HG03175 (cell line): ENCODE measurements around the gene TMA7.
"Not testable (repeated sequence)": the region's sequence is repeated elsewhere in the genome, so short reads cannot be mapped to it uniquely, and the experiment has no call there.

Source experiments
- ATAC-seq: cut with Tn5 transposase; IDR thresholded peaks from one replicate; pipeline ENCODE4 v1.9.1; 2021; ENCODE audit warnings: mild to moderate bottlenecking, moderate library complexity; ENCODE audit not compliant: unreplicated experiment

Gene TMA7

DNA sequence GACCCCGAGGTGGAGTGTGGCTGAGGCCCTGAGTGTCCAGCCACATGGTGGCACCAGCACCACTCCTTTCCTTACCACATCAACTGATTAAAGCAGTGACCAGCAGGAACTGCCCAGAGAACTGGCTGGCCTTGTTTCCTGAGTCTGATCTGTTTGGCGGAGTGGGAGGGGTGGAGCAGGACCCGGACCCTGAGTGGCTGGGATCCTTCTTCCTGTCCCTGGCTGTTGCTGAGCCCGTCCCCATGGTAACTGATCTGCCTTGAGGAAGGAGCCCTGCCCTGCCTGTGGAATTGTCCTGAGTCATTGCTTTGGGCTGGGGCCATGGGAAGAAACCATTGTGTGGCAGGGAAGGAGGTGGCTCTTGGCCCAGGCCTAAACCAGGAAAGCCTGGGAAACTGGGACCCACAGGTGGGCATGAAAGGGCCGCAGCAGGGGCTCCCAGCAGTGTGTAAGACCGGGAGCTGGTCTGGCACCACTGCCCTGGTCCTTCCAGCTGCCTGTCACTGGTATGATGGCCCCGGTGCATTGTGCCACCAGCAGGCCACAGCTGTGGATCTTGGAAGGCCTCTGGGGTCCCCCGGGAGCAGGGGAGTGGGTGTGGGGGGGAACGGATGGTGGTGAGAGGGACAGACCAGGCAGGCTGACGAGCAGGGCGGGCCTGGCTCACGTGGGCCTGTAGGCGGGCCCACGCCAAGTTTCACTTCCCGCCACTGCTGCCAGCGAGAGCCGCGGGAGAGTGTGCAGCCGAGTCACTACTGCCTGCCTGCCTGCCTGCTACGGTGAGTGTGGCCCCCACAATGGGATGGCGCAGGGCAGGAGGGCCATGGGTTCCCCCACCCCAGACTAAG is 25.7 kb downstream of the TMA7 start:
- ATAC-seq = peak; percentile 87

DNA sequence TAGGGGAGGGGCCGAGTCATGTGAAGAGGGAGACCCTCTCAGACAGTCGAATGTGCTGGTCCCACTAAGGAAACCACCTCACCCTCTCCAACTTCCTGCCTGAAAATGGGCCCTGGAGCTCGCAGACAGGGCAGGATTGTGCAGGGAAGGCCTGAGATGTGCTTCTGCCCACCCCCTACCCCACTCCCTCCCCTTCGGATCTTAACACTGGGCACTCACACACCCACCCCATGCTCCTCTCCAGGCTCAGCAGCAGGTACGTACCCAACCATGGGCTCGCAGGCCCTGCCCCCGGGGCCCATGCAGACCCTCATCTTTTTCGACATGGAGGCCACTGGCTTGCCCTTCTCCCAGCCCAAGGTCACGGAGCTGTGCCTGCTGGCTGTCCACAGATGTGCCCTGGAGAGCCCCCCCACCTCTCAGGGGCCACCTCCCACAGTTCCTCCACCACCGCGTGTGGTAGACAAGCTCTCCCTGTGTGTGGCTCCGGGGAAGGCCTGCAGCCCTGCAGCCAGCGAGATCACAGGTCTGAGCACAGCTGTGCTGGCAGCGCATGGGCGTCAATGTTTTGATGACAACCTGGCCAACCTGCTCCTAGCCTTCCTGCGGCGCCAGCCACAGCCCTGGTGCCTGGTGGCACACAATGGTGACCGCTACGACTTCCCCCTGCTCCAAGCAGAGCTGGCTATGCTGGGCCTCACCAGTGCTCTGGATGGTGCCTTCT is 26.5 kb downstream of the TMA7 start:
- ATAC-seq = peak; percentile 23

DNA sequence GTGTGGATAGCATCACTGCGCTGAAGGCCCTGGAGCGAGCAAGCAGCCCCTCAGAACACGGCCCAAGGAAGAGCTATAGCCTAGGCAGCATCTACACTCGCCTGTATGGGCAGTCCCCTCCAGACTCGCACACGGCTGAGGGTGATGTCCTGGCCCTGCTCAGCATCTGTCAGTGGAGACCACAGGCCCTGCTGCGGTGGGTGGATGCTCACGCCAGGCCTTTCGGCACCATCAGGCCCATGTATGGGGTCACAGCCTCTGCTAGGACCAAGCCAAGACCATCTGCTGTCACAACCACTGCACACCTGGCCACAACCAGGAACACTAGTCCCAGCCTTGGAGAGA is 27.0 kb downstream of the TMA7 start:
- ATAC-seq = no peak

DNA sequence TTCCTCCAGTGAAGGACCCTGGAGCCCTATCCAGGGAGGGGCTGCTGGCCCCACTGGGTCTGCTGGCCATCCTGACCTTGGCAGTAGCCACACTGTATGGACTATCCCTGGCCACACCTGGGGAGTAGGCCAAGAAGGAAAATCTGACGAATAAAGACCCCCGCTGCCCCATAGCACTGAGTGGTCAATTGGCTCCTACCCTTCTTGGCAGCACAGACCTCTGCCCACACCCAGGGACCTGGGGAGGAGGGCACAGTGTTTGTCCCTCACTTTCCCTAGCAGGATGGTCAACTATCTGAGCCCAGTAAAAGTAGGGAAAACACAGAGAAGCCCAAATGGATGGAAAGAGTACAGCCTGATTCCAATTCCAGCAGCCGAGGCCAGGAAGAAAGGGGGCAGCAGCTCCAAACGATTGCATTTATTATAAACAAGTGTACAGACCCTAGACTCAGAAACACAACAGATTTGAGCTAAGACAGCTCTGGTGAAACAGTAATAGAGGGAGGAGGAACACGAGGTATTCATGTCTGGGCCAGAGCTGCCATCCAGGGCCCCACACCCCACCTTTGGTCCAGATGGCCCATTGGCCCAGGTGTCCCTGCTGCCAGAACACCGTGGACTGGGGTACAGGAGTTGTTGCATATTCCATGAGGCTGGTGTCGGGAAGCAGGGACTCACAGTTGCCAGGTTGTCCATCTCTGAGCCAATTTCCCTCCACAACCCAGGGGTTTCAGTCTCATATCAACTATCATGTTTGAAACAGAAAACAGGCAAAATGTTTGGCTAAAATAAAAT is 27.6 kb downstream of the TMA7 start:
- no peak for ATAC-seq

DNA sequence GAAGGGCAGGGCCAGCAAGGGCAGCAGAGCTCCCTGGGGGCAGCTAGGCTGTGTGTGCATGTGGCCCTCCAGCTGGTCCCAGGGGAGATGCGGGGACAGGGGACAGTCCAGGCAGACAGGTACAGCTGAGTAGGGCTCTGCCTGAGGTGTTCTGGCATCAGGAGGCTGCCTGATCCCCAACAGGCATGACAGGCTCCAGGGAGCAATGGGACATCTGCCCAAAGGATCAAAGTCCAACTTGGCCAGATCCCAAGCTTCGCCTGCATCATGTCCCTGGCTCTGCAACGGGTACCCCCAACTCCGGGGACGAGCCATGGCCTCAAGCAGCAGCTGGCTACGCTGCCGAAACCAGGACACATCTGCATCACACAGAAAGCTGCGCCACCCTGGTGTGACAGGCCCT is 28.3 kb downstream of the TMA7 start:
- no peak for ATAC-seq

DNA sequence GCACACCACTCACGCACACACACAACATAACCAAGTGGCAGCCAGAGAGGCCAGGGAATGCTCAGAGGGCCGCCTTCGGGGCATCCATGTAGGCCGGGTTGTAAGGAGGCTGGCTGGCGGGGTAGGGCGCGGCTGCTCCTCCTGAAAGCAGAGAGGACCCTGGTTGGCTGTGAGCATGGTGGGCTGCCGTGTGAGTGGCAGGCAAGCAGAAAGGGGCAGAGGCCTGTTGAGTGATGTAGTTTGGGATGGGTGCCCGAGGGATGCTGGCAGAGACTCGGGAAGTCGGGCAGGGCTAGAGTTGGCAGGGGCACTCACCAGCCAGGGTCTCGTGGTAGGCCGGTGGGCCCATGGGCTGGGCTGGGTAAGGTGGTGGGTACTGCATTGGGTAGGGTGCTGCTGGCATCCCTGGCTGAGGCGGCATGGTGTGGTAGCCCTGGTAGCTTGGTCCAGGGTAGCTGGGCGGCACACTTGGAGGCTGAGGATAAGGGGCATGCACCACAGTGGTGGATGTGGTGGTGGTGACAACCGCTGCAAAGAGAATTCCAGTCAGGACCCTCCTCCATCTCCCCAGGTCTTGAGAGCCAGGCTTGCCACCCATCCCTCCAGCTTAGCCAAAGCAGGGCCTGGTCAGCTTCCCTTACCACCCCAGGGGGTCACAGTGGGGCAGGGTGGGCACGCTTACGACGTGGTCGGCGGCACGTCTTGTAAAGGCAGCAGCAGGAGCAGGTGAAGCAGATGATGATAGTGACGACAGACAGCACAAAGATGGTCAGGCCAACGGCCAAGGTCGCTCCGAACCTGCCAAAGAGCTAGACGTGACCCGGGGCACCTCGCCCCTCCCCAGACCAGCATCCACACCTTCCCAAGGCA is 29.2 kb downstream of the TMA7 start:
- ATAC-seq = no peak

DNA sequence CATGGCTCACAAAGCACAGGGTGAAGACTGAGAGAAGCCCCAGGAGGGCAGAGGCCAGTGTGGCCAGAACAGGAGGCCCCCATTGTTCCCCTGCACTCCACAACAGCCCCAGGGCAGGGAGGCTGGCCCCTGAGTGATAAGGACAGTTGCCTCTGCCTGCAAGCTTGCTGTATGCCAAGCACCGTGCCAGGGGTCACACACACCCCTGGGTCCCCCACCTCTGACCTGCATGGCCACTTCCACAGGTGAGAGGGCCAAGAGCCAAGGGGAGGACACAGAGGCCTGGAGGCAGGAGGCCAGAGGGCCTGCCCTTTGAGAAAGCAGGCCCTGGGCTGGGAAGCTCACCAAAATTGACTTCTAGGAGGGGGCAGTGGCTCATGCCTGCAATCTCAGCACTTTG is 30.2 kb downstream of the TMA7 start:
- no peak for ATAC-seq

DNA sequence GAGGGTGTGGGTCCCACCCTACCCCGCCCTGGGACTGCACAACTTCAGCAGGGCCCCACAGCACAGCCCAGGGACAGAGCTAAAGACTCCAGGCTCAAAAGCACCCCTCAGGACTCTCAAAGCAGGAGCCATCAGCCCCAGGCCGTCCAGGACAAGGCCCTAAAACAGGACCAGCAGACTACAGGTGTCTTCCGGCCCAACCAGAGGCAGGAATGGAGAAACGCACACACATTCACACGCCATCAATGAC is 32.5 kb downstream of the TMA7 start:
- ATAC-seq = no peak

DNA sequence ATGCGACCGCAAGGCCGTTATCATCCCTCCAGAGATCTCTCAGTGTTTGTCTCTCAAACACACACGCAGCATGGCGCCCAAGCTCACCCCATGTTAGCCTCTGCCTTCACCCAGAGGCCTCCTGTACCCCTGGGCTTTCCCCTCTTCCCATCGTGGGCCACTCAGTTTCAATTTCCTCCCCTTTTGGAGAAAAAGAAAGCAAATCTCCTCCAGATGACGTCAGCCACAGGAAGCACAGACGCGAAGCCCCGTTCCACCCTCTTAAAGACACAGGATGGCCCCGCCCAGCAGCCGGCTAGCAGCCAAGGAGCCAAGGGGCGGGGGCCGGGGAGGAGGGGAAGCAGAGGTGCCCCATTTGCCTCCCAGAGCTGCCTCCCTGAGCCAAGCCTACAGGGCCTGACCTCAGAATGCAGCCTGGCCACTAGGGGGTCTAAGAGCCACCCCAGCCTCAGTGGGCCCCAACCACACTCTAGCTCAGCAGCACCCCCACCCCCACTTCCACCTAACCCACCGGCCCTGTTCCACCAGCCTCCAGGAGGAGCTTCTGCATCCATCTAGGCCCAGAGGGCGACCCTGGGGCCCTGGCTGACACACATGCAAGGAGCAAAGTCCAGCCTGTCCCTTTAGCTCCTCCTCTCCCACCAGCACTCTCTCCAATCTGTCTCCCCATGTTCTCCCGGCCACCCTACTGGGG is 33.0 kb downstream of the TMA7 start:
- peak; percentile 84 for ATAC-seq

DNA sequence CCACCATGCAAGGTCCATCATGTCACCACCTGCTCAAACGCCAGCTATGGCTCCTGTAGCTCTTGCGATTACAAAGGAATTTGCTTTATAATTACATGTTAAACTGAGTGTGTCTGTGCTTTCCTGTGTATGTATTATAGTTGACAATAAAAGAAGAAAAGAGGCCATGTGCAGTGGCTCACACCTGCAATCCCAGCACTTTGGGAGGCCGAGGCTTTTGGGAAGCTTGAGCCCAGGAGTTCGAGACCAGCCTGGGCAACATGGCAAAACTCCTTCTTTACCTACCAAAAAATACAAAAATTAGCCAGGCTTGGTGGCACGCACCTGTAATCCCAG is 33.5 kb downstream of the TMA7 start:
- no peak for ATAC-seq

DNA sequence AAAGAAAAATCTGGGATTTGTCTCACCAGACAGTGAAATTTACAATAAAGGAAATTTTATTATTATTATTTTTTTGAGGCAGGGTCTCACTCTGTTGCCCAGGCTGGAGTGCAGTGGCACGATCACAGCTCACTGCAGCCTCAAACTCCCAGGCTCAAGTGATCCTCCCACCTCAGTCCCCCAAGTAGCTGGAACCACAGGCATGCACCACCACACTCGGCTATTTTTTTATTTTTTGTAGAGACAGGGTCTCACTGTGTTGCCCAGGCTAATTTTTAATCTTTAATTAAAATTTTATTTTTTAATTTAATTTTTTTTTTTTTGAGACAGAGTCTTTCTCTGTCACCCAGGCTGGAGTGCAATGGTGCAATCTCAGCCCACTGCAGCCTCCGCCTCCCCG is 34.0 kb downstream of the TMA7 start:
- not testable (repeated sequence) for ATAC-seq

DNA sequence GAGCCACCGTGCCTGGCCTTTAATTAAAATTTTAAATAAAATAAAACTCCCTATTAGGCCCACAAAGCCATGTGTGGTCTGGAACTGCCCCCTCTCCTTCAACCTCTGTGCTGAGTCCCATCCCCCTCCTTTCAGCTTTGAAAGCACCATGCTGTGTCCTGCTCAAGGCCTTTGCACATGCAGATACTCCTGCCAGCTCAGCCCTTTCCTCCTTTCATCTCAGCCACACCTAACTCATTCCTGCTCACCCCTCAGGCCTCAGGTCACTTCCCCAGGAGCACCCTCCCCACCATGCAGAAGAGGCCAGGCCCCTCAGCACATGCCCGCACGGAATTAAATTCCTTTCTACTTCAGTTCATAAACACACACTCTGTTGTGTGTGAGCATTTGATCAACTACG is 34.6 kb downstream of the TMA7 start:
- no peak for ATAC-seq

DNA sequence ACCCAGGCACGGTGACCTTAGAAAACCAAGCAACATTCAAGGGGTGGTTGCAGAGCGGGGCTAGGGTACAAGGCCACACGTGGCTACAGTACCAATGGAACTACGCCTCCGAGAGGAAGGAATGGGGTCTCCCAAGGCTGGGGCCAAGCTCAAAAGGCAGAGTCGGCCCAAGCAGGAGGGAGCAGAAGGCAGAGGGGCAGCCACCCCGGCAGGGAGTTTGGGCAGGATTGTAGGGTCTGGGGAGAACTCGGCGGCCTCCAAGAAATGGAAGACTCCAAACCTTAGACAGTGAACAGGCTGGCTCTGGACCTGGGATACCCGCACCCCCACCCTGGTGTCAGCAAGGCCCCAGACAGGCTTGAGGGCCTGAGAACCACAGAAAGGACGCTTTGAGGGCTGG is 35.1 kb downstream of the TMA7 start:
- no peak for ATAC-seq

DNA sequence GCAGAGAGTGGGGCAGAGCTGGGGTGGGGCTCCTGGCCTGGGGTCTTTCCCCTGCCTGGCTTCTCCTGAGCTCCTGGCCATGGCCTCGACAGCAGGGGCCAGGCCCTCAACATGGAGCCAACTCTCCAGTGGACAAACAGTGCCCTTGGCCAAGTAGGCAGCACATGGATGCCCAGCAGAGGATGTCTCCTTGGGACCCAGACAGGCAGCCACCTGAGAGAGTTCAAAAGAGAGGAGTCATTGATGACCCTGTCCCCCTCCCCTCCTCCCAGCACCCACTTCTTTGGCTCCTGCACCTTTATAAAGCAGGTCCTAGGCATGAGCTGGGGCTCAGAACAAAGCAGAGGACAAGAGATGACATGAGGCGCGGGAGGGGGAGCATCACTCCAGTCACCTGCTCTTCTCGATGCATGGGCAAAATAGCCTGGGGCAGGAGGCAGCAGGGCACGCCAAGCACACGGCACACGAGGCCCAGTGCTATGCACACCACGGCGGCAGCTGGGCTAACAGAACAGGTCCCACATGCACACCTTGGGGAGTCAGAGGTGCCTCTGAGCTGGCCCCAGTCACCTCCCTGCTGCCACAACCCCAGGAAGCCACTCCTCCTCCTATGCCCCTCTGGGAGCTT is 36.5 kb downstream of the TMA7 start:
- no peak for ATAC-seq

DNA sequence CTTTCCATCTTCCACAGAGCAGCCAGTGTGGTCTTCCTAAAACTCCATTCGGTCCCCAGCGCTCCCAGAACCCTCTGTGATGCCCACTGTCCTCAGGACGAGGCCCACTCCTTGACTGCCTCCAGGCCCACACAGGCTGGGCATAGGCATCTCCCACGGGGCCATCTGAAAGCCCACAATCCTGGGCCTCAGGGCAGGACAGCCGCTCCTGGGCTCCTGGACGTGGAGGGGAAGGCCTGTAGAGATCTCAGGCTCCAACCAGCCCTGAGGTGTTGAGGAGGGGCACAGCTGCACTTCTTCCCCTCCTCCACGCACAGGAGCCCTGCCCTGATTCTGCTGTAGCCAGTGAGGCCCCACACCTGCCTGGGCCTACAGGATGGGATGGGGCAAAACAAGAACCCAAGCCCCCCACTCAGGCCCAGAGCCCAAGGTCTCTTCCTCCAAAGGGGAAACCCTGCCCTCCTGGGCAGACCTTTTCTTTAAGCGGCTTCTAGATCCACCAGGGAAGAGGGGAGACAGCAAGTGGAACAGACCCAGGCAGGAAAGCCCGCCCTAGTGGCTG is 38.0 kb downstream of the TMA7 start:
- ATAC-seq = no peak

DNA sequence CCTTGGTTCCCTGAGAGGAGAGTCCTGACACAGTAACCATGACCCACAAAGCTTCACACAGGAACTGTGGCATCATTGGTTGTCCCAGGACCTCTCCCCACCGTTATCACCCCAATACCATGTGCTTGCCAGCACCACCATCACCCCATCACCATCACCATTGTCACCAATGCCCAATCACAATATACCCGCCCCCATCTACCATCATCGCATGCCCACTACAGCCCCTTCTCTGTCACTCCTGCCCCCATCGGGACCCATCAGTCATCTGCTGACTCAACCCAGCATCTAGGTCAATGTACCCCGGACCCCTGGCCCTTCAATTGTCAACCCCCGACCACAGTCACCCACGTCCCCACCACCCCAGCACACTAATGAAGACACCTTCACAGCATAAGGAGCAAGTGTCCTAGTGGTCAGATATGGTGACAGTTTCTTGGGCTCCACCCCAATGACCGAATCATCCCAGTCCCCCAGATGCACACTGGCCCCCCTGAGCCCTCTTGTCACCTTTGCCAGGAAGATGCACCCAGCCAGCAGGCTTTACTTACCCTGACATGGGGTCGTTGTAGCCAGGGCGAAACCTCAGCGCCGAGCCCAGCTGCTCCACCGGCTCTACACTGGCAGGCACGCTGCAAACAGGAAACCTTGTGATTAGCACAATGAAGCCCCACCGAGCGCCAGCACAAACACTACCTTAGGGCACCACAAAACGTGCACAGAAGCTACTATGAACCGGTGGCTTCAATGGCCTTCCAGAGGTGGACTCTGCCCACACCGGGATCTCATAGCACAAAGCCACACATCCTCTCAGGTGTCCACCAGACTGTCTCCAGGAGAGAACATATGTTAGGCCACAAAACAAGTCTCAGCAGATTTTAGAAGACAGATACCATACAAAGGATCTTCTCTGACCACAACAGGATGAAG is 38.8 kb downstream of the TMA7 start:
- peak; percentile 51 for ATAC-seq

DNA sequence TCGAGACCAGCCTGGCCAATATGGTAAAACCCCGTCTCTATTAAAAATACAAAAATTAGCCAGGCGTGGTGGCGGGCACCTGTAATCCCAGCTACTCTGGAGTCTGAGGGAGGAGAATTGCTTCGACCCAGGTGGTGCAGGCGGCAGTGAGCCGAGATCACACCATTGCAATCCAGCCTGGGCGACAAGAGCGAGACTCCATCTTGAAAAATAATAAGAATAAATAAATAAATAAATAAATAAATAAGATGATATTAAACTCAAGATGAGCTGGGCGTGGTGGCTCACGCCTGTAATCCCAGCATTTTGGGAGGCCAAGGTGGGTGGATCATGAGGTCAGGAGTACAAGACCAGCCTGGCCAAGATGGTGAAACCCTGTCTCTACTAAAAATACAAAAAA is 40.8 kb downstream of the TMA7 start:
- ATAC-seq = not testable (repeated sequence)

DNA sequence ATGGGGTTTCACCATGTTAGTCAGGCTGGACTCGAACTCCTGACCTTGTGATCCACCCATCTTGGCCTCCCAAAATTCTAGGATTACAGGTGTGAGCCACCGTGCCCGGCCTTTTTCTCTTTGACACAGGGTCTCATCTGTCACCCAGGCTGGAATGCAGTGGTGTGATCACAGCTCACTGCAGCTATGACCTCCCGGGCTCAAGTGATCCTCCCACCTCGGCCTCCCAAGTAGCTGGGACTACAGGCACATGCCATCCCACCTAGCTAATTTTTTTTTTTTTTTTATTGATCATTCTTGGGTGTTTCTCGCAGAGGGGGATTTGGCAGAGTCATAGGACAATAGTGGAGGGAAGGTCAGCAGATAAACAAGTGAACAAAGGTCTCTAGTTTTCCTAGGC is 42.8 kb downstream of the TMA7 start:
- not testable (repeated sequence) for ATAC-seq

DNA sequence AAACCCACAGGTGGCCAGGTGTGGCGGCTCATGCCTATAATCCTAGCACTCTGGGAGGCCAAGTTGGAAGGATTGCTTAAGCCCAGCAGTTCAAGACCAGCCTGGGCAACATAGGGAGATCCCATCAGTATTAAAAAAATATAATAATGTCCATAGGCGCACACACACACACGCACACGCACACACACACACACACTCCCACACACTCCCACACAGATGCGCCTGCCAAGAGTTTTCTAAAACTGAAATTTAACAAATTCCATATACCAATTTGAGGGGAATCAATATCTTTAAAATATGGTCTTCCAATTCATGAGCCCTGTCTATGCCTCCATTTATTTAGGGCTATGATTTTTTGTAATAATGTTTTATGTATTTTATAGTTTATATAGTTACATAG is 46.9 kb downstream of the TMA7 start:
- ATAC-seq = no peak
